ENCODE data around the gene HS6ST3.

Gene HS6ST3

DNA sequence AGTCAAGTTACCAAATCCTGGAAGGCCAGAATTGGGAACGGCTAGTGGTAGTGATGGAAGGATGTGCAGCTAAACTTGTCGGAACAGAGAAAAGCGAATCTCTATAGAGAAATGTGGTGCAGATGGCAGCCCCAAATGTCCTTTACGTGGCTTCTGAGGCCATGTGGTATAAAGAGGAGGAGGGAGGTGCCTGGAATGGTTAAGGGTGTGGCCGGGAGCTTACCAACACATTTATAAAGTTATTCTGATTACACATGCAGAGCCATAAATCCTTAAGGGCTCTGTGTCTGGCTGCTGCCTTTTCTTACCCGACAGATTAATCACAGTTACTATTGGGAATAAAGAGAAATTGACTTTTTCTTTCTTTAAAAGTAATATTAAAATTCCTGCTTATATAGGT, 714.3 kb downstream of the HS6ST3 start:
- DNase-seq: no peak

DNA sequence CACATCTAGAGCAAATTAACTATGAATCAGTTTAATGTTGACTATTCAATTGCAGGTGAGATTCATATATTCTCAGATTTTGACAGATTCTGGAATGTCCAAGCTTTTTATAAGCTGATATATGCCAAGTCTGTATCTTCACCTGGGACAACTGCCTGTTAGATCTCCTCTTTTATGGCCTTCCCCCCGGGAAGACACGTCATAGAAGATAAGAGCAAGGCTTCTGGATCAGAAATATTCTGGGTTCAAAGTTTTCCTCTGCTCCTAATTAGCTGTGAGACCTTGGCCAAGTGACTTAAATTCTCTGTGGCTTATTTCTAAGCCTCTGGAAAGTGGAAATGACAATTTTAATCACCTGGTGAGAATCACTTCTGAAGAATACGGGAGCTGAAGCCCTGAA, 716.8 kb downstream of the HS6ST3 start:
- no peak for DNase-seq

DNA sequence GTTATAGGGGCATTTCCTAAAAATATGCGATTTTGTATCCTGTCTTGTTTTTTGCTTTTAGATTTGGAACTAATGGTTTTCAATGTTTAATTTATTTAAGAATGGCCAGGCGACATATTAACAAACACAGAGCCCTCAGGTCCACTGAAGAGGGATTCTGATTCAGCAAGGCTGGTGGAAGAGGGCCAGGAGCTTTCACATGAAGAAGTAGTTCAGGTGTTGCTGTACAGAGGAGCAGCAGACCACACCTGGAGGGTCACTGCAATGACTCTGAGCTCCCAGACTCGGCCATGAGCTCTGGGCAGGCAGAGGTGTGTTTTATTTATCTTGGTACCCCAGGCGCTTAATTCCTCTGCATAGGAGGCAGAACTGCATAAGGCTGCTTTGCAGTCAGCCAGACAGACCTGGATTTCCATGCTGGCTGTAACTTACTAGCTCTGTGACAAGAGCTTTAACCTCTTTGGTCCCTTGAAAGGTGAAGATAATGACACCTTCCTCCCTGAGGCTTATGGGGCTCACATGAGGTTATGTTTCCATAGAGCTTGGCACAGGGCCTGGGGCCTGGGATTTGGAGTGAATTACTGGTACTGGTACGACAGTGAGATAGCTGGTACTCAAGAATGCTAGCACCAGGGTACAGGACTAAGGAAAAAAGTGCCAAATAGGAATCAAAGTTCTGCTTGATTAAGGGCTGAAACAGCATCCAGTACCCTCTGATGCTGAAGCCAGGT, 719.6 kb downstream of the HS6ST3 start:
- no peak for DNase-seq

DNA sequence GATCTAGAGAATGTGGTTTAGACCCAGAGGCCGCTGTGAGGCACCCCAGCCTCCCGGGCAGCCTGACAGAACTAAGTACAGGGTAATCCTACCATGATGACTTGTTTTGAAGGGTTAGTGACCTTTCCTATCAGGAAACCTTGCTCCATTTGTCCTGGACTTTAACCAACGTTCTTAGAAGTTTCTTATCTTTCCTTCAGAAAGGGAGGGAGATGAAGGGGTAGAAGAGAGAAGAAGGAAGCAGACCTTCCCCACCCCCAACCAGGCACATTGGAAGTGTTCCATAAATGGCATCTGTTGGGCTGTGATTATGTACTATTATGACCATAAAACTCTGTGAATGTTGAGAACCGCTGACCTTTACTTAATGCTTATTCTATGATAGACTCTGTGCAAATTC, 720.2 kb downstream of the HS6ST3 start:
- no peak for DNase-seq

DNA sequence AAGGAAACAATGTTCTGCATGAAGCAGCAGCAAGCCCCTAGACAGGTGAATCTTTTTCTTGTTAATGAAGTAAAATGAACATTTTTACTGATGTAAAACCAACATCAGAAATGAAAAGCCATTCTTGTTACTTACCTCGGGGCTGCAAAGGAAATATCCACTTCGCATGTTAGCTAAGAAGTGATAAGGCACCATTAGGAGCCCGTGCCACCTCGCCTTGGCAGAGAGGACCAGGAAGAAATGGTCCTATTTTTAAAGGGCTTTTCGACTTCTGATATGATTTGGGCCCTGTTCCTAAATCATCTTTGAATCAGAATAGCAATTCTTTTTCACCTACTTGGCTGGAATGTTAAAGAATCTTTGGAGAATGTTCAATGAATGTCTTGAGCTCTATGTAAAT, 721.1 kb downstream of the HS6ST3 start:
- DNase-seq: no peak

DNA sequence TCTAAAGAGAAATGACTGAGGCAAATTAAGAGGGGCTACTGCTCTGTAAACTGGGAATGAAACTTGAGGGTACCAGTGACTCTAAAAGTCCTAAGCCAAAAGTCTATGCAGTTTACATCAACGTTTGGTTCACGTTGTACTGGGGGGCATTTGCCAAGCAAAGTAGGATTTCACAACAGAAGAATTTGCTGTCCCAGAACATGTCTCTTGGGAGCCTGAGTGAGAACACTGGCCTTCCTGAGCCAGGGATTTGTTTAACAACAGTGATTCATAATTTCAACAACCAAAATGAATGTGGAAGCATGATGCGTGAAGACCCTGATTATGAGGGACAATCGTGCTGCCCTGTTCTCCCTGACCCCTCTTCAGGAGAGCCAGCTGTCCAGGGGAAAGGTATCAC, 726.4 kb downstream of the HS6ST3 start:
- DNase-seq: no peak

DNA sequence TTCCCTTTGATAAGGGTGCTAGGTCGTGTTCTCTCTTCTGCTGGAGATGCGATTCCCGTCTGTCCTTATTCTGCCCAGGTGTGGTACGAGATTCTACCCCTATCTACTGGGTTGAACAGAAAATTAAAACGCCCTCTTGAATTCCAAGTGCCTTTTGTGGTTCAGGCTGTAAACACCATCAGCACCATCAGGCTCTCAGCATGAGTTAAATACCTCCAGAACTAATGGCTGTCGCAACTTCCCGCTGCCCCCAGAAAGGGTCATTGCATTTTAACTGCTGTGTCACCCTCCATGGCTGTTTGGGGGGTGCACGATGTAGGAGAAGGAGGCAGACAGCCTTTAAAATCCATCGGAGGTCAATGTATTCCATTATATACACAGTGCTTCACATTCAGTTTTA, 727.0 kb downstream of the HS6ST3 start:
- no peak for DNase-seq

DNA sequence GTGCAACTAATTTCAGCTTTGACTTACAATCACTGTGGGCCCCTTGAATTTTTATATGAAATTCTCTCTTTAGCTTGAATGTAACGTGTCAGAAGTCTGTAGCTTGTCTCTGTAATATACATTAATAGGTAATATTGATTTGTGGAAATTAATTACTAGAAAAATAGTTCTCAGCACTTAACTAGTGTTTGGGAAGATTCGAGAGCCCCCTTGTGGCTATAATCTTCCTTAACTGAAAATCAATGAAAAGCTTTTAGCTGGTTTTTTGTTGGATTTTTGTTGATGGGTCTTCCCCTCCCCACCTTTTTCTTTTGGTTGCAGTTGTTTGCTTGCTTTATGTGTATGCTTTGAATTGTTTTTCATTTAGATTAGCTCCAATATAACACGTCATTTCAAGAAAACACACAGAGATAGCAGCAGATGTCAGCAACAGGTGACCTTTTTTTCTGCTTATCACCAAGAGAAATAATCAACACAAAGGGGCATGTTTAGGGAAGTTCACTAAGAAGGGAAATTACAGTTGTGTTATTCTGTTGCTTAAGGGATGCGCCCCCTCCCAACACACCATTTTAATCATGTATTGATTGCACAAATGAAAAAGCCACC, 727.5 kb downstream of the HS6ST3 start:
- DNase-seq: no peak

DNA sequence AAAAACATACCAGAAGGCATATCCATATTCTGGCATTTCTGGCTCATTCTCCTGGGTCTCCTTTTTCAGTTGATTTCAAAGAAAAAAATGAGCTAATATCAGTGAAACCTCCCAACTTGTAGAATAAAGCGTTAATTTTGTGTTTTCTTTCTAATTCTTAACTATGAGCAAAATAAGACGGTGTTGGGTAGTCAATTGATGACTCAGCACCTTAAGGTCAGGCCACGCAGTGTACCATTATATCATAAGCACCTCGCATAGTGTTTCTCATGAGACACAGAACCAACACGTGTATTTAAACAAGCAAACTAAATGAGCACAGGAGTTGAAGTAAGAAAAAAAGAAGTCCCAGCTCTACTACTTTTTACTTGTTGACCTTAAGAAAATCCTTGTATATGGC, 729.5 kb downstream of the HS6ST3 start:
- no peak for DNase-seq

DNA sequence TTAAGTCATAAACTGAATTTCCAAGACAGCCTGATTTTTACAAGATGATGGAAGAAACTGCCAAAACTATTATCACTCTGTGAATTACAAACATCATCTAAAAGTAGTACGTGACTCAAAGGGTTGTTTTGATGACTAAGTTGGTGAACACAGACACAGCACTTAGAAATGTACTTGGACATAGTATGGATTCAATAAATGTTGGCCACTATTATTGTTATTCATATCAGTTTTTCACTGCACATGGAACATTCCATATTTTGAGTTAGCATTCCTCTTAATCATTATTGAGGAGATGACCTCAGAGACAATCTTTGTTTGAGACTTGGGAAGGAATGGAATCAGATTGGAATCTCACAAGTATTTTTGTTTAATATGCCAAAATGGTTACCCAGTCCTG, 731.5 kb downstream of the HS6ST3 start:
- no peak for DNase-seq

DNA sequence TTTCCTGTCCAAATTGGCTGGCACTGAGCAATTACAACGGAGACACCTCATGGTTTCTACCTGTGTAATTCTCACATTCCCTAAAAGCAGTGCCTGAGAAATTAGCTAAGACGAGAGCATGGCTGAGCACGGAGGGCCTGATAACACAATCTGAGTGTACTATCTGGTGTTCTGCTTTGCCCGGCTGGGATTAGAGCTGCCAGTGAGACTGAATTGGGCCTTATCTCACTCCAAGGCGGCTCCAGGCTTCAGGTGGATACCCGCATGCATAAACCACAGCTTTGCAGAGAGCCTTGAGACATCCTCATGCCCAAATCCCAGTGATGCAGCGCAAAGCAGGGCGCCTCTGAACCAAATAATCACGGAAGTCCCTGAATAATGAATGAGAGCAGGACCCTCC, 732.1 kb downstream of the HS6ST3 start:
- DNase-seq: no peak

DNA sequence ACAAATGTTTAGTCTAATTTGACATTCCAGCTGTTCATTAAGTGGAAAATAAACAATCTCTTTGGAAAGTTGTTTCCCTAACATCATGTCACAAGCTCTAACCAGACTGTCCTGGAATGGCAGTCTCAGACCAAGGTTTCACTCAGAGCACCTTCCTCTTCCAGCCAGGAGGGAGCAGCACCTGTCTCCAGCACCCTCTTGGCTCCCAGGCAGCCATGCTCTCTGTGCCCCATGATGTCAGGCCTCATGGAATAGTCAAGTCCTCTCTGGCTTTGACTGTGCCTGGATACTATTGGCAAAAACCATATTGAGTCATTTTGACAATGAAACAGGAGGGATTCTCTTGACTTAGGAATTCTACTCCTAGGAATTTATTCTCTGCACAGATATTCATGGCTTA, 733.0 kb downstream of the HS6ST3 start:
- DNase-seq: no peak

DNA sequence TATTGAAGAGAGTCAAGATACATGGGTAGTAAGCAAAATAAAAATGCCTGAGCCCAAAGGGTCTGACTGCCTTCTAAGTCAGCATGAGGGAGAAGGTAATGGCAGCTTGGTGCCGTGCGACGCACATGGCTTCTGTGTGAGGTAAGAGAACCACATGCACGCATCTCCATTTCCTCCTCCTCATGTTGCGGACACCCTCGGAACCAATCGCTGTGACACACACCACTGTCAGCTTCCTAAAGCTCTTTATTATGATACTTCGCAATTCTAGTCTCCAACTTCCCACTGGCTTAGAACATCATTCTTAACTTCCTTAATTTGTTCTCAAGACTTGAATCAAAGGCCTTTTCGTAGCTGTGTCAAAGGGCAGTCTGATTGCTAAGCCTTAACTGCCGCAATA, 734.2 kb downstream of the HS6ST3 start:
- DNase-seq: no peak

DNA sequence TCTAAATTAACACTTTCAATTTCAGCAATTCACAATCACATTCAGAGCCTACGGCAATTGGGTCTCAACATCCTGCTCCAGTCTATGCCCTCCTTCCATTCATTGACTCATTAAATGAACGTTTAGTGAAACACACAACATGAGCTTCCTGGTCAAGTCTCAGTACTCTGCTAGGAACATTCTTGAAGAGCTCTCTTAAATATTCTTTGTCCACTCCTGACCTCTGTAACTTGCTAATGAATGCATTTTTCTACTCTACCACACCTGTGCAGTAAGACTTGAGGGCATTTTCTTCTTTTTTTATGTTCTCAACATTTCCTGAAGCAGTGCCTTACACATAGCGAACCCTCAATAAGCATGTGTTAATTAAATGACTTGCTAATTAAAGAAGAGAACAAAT, 735.7 kb downstream of the HS6ST3 start:
- DNase-seq: no peak

DNA sequence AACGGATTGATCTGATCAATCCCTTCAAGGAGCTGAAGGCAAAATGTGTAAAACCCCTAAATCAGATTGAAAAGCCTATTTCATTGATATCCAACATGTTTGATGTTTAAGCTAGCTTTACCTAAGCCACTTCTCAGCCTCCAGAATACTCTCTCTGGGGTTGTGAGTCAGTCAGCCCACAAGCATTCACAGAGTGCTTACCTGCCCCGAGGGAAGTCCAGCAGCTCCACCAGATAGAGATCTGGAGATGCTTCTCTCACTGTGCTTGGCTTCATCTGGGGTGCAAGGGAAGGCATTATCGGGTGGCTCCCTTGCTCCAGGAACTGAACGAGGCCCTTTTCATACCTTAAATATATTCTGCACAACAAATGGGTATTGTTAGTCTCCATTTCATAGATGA, 744.7 kb downstream of the HS6ST3 start:
- no peak for DNase-seq

DNA sequence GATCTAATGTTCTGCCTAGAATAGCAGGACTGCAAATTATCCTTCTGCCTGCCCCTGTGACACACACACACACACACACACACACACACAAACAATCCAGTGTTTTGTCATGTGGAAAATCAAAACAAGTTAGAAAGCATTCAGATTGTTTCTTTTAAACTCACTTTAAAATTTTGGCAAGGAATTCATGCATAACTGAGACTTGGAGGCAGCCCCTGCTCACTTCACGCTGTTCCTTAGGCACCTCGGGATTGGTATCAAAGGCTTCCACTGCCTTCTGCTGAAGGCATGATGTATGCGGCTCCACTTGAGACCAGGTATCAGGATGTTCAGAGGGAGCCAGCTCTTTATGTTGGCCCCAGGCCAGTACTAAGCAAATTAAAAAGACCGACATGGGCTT, 745.6 kb downstream of the HS6ST3 start:
- DNase-seq: no peak

DNA sequence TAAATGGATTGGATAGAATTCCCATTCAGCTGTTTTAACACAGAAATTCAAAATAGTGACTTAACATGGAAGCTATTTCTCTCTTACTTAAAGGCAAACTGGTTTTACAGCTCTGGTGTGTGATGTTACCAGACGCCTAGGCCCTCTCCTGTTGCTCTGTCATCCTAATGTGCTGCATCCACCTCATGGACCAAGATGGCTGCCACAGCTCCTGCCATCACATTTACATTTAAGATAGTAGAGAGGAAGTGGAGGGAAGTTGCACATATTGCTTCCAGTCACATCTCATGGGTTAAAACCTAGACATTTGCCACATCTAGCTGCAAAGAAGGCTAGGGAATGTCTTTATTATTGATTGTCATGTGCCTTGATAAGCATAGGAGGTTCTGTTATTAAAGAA, 746.8 kb downstream of the HS6ST3 start:
- DNase-seq: no peak

DNA sequence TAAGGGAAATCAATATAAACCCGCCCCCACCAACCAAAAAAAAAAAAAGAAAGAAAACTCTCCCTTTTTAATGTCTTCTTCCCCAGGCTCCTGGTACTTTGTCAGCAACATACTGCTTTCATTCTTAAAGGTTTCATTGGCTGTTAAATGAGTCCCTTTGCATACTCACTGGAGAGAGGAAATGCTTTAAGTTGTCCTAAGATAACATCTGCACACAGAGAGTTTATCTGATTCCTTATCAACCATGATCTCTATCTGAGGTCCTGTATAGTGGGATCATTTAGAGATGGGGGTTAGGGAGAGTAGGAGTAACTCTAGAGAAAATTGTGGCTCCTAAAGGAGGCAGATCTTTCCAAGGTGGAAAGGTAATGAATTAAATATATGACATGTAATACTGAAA, 747.9 kb downstream of the HS6ST3 start:
- no peak for DNase-seq

DNA sequence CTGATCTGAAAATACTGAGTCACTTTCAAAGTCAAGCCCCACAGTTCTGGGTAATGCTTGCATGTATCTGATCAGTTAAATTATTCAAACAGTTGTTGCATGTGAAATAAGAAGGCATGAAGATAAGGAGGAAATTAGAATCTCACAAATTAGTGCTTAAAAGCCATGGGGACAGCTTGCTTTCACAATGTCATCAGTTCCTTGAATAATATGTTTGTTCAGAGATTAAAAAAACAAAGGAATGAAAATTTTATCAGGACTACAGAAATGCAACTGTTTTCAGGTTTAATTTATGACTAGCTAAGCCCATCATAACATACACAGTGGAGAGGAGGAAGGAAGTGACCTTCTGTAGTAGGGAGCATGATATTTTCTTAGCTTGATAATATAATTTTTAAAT, 754.3 kb downstream of the HS6ST3 start:
- no peak for DNase-seq

DNA sequence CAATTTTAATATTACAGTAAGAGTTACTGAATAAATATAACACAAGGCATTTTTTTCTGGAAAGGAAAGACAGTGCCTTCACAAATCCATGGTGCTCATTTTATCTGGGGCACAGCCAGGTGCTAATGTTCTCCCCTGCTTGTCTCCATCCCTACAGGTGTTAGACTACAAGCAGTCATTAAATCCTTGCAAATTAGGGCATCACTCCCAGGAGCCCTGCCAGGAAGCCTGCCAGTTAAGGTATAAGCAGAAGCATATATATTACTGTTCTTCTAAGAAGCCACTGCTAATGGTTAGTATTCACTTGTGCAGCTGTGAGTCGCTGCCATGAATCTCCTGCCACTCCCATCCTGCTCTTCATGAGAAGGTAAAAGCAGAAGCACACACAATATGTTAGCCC, 754.7 kb downstream of the HS6ST3 start:
- no peak for DNase-seq

DNA sequence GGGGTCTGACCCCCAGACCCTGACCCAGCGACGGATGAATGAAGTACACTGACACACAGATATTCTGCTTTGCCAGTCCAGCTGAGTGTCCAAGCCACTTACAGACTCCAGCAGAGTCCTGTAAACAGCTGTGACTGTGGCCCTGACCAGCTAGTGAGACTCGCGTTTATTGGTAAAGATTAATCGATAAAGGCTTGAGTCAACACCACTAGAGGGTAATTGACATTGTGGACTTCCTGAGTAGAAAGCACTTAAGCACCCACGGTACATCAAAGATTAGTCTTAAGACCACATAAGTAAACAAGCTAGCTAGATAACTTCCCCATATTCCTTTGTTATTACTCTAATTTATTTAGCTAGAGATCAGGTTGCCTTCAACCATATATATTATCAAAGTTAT, 758.4 kb downstream of the HS6ST3 start:
- DNase-seq: no peak

DNA sequence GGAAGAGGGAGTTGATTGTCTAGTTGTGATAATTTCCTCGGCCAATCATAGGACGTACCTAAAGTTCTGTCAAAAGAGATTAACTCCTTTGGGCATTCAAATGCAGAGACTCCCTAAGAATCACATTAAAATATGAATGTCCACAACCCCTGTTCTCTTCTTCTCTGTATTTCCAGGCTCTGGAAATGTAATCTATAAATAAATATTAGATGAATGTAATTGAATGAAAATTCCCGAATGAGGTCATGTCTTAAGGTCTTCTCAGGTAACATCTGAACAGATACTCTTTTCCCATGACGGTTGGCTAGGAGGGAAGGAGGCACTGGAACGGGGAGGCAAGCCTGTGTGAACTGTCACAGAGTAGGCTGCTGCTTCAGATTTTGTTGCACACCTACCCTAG, 759.2 kb downstream of the HS6ST3 start:
- no peak for DNase-seq

DNA sequence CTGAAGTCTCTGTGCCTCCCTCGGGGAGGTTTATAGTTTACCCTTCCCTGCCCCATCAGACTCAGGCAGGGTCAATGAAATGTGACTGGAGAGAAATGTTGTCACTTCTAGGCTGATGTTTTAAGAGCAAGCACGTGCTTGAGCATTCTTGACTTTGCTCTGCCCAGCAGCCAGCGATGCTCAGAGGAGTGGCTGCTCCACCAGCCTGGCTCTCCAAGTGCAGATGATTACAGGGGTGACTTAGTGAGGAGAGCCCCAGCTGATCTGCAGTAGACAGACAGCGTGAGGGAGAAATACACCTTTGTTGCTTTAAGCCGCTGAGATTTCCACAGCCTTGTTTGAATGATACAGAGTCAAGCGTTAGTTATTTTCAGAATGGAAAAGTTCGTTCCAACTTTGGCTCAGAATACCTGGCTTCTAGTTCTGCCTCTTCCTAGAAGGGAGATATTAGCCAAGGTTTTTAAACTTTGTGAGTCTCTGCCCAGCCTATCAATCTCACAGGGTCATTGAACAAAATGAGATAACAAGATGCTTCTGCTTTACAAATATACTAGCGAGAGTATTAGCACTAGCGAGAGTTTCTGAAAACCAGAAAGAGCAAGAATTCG, 760.7 kb downstream of the HS6ST3 start:
- DNase-seq: no peak

DNA sequence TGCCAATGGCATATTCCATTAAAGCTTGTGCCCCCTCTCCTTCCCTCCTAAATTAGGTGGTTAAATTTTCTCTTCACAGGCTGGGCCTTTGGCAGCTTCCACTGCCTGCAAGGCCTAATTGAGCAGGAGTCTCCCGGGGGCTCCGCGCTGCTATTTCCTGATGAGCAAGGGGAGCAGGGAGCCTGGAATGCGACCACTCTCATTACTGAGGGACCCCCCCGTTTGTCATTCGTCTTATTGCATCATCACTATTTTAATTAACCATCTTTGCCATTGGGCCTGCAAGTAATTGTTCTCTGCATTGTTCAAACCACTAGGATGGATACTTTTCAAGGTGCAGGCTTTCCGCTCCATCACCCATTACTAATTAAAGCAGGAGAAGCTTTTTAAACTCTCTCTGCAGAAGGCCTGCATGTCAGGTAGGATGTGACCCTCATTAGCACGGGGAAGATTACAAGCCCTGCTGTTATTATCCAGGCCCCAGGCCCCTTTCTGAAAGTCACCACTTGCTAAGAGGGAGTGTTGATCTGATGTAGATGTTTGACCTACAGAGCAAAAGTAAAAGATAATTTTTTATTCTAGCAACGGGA, 762.0 kb downstream of the HS6ST3 start:
- no peak for DNase-seq

Measured in stimulated activated CD4-positive, alpha-beta T cell treated with anti-CD3 and anti-CD28 coated beads, Interleukin-2, amount 100 ng/mL, for 24 hours (primary cell).